HUES48 (cell line): ENCODE data around the gene GLTPD2.

ENCODE experiments used
- H3K27ac ChIP-seq: one replicate; pipeline ENCODE4 v1.7.0; 2013; ENCODE audit warnings: low read depth, low read length, inconsistent platforms
- H3K27me3 ChIP-seq: 2 replicates; pipeline ENCODE4 v1.6.1; 2013; ENCODE audit warnings: mild to moderate bottlenecking, low read length; ENCODE audit not compliant: control insufficient read depth, insufficient read depth
- H3K36me3 ChIP-seq: 2 replicates; pipeline ENCODE4 v1.6.1; 2013; ENCODE audit warnings: low read length; ENCODE audit not compliant: control insufficient read depth, insufficient read depth
- H3K4me1 ChIP-seq: 2 replicates; pipeline ENCODE4 v1.6.1; 2013; ENCODE audit warnings: mild to moderate bottlenecking, low read length; ENCODE audit not compliant: control insufficient read depth, insufficient read depth
- H3K4me3 ChIP-seq: 2 replicates; pipeline ENCODE4 v1.5.1; 2013; ENCODE audit warnings: mild to moderate bottlenecking, low read depth, low read length
- H3K9ac ChIP-seq: 2 replicates; pipeline ENCODE4 v1.6.1; 2013; ENCODE audit warnings: mild to moderate bottlenecking, low read depth, low read length, moderate library complexity
- H3K9me3 ChIP-seq: 2 replicates; pipeline ENCODE4 v1.6.1; 2013; ENCODE audit warnings: low read length; ENCODE audit not compliant: control insufficient read depth, insufficient read depth

GLTPD2 gene

GRCh38 chr17:4747847-4748246 lies 40.9 kb upstream of the GLTPD2 start:
- H3K27ac ChIP-seq, result no peak overlapping the region
- H3K9ac ChIP-seq, result no peak overlapping the region
- H3K36me3 ChIP-seq, result no peaks in the 10 kb centered on the region
- no peaks in the 10 kb centered on the region for H3K9me3 ChIP-seq
- peaks cover 4% of the 10 kb centered on the region; the same call in 1 of the 2 replicates for H3K4me1 ChIP-seq
- H3K27me3 ChIP-seq, result peaks cover 17% of the 10 kb centered on the region
- H3K4me3 ChIP-seq, result no peak overlapping the region

GRCh38 chr17:4748686-4749085 lies 40.1 kb upstream of the GLTPD2 start:
- H3K27me3 ChIP-seq, result peaks cover 16% of the 10 kb centered on the region
- H3K9me3 ChIP-seq, result no peaks in the 10 kb centered on the region
- no peak overlapping the region for H3K27ac ChIP-seq
- H3K9ac ChIP-seq, result no peak overlapping the region
- H3K4me1 ChIP-seq, result peaks cover 4% of the 10 kb centered on the region; the same call in 1 of the 2 replicates
- H3K4me3 ChIP-seq, result no peak overlapping the region
- H3K36me3 ChIP-seq, result no peaks in the 10 kb centered on the region

DNA sequence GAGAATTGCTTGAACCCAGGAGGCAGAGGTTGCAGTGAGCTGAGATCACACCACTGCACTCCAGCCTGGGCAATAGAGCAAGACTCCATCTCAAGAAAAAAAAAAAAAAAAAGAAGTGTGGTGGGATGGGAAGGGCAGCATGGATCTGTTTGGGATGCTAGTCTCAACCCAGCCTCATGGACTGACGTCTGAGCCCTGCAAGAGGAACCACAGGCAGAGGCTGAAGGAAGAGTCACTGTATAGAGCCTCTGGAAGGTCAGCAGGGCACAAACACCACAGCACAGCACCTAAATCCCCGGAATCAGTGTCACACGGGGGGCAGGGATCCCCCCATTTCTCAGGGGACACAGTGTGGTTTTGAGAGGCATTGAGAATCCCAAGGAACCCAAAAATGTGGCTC lies 38.2 kb upstream of the GLTPD2 start:
- H3K9me3 ChIP-seq, result no peaks in the 10 kb centered on the region
- H3K27me3 ChIP-seq, result no peaks in the 10 kb centered on the region; the same call in 1 of the 2 replicates
- H3K9ac ChIP-seq, result no peak overlapping the region
- H3K4me3 ChIP-seq, result no peak overlapping the region
- peaks cover 4% of the 10 kb centered on the region; the same call in 1 of the 2 replicates for H3K4me1 ChIP-seq
- no peak overlapping the region for H3K27ac ChIP-seq
- no peaks in the 10 kb centered on the region for H3K36me3 ChIP-seq

DNA sequence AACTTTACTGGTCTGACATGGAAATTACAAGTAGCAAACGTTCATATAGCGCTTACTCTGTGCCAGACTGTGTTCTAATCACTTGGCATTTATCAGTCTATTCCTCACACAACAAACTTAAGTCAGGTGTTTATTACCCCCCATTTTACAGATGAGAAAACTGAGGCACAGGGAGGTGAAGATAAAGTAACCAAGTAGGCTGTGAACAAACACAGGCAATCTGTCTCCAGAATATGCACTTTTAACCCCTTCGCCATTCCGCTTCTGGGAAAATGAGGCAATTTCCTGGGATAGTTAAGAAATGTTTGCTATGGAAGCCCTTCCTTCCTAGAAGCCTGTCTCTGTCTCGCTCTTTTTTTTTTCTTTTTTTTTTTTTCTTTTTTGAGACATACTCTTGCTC lies 36.8 kb upstream of the GLTPD2 start:
- H3K4me3 ChIP-seq, result no peak overlapping the region
- no peaks in the 10 kb centered on the region for H3K9me3 ChIP-seq
- no peaks in the 10 kb centered on the region for H3K36me3 ChIP-seq
- no peak overlapping the region for H3K9ac ChIP-seq
- no peak overlapping the region for H3K27ac ChIP-seq
- H3K27me3 ChIP-seq, result no peaks in the 10 kb centered on the region
- H3K4me1 ChIP-seq, result no peaks in the 10 kb centered on the region

DNA sequence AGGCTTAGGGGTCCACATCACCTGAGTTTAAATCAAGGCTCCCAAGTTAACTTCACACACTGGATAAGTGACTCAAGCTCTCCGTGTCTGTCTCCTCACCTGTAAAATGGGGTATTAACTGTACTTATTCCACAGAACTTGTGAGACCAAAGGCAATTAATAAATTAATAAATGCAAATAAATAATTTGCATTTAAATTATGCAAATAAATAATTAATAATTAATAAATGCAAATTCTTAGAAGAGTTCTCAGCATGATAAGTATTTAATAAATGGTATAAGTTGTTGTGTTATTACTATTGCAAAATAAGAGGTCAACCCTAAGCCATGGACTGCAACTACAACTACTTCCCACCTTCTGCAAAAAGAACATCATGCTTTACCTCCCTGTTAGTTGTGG lies 35.4 kb upstream of the GLTPD2 start:
- no peaks in the 10 kb centered on the region for H3K9me3 ChIP-seq
- no peak overlapping the region for H3K9ac ChIP-seq
- no peaks in the 10 kb centered on the region for H3K36me3 ChIP-seq
- H3K27me3 ChIP-seq, result no peaks in the 10 kb centered on the region
- no peak overlapping the region for H3K27ac ChIP-seq
- H3K4me1 ChIP-seq, result no peaks in the 10 kb centered on the region
- H3K4me3 ChIP-seq, result no peak overlapping the region

DNA sequence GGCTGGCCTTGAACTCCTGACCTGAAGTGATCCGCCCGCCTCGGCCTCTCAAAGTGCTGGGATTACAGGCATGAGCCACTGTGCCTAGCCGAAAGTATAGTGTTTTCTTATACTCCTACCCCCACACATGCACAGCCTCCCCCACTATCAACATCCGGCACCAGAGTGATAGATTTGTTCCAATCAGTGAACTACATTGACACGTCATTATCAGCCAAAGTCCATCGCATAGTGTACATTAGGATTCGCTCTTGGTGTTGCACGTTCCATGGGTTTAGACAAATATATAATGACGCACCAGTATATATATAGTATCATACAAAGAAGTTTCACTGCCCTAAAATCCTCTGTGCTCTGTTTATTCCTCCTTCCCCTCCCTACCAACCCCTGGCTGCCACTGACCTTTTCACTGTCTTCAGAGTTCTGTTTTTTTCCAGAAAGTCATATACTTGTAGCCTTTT lies 29.0 kb upstream of the GLTPD2 start:
- no peak overlapping the region for H3K4me3 ChIP-seq
- H3K9me3 ChIP-seq, result no peaks in the 10 kb centered on the region
- no peaks in the 10 kb centered on the region for H3K4me1 ChIP-seq
- no peaks in the 10 kb centered on the region for H3K27me3 ChIP-seq
- no peak overlapping the region for H3K9ac ChIP-seq
- no peak overlapping the region for H3K27ac ChIP-seq
- H3K36me3 ChIP-seq, result no peaks in the 10 kb centered on the region

- Histone ChIP-seq H3K4me1 (no peaks in the 10 kb centered on the region), H3K9me3 (no peaks in the 10 kb centered on the region), H3K4me3 (no peak overlapping the region), H3K9ac (no peak overlapping the region), H3K27ac (no peak overlapping the region), H3K36me3 (no peaks in the 10 kb centered on the region), H3K27me3 (no peaks in the 10 kb centered on the region)
These were observed 24.2 kb upstream of the GLTPD2 start for GRCh38 chr17:4764595-4764994.

DNA sequence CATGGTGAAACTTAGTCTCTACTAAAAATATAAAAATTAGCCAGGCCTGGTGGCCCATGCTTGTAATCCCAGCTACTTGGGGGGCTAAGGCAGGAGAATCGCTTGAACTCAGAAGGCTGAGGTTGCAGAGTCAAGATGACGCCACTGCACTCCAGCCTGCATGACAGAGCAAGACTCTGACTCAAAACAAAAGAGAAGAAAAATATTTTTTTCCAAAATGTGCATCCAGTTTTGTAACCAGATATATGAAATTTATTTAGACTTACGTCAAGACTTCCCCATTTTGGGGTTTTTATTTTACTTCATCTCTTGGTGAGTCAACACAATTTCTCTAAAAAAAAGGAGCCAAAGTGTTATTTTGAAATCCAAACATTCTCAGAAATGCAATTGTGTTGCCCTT lies 22.6 kb upstream of the GLTPD2 start:
- no peaks in the 10 kb centered on the region for H3K4me1 ChIP-seq
- no peak overlapping the region for H3K9ac ChIP-seq
- H3K27ac ChIP-seq, result no peak overlapping the region
- H3K27me3 ChIP-seq, result no peaks in the 10 kb centered on the region
- H3K9me3 ChIP-seq, result no peaks in the 10 kb centered on the region
- no peak overlapping the region for H3K4me3 ChIP-seq
- no peaks in the 10 kb centered on the region for H3K36me3 ChIP-seq

- Histone ChIP-seq H3K4me1 (no peaks in the 10 kb centered on the region), H3K9me3 (no peaks in the 10 kb centered on the region), H3K27me3 (no peaks in the 10 kb centered on the region), H3K27ac (no peak overlapping the region), H3K9ac (no peak overlapping the region), H3K36me3 (no peaks in the 10 kb centered on the region), H3K4me3 (no peak overlapping the region)
These were observed 22.0 kb upstream of the GLTPD2 start for GRCh38 chr17:4766723-4767122.

- no peak overlapping the region for H3K9ac ChIP-seq
These were observed 20.5 kb upstream of the GLTPD2 start for GRCh38 chr17:4768298-4768697.

DNA sequence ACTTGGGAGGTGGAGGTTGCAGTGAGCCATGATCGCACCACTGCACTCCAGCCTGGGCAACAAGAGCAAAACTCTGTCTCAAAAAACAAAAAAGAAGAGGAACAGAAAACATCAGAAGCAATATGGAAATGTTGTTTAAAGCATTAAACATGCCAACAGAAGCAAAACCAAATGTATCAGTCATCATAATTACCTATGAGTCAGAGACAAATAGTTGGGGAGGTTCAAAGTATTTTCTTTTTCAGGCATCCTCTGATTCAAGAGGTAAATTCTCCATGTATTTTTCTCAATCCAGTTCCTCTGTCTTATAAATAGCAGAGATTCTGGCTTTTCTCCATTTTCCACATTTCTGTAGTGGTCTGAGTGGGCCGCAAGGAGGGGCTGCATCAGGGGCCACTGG lies 19.1 kb upstream of the GLTPD2 start:
- Histone ChIP-seq H3K4me3 (no peak overlapping the region), H3K27me3 (no peaks in the 10 kb centered on the region), H3K36me3 (no peaks in the 10 kb centered on the region), H3K9me3 (no peaks in the 10 kb centered on the region), H3K4me1 (no peaks in the 10 kb centered on the region), H3K27ac (no peak overlapping the region), H3K9ac (no peak overlapping the region)

More at GRCh38 chr17:4768298-4768697, 20.5 kb upstream of the GLTPD2 start:
- Histone ChIP-seq H3K27me3 (no peaks in the 10 kb centered on the region), H3K4me1 (no peaks in the 10 kb centered on the region), H3K9me3 (no peaks in the 10 kb centered on the region), H3K27ac (no peak overlapping the region), H3K4me3 (no peak overlapping the region), H3K36me3 (no peaks in the 10 kb centered on the region)
